DMS79 (cell line): ENCODE measurements around the gene EDRF1.
"Not testable (repeated sequence)": the region's sequence is repeated elsewhere in the genome, so short reads cannot be mapped to it uniquely, and the experiment has no call there.

Experiments used
- DNase-seq: peaks from one replicate; lab custom pipeline; 2025; lab: John Stamatoyannopoulos, UW

Gene EDRF1

DNA sequence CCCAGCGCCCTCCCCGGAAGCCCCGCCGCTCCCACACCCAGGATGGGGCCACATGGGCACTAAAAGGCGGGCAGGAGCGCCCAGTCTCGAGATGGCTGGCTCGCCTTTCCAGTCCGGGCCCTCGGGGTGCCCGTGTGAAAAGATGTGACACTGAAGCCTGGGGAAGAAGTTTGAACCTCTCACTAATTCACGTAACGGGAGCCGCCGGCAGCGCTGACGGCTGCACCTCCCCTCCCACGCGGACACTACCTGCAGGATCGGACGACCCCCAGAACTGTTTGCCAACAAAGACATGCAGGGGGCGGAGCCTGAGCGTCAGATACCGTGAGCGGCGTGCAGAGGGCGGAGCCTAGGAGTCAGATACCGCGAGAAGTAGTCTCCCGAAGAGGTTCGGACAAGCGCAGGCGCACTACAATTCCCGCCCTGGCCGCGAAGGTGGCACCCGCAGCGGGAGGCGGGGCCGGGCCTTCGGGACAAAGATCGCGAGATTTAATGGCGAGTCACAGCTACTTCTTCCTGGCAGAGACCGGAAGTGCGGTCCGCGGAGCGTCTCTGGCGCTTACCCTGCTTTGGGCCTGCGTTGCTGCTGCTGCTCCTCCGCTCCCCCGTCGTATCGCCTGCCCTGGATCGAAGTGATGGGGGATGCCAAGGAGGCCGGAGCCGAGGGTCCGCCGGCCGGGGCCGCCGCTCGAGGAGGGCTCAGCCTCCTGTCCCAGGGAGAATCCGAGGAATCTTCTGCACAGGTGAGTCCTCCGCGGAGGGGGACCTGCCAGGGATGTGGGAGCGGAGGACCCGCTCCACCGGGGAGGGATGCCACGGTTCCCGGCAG is at the start of gene EDRF1:
Gene EDRF1 (plus strand): TSS at position 537 of the 829 bp plus-strand sequence. CDS start 99 bp downstream, at position 636.
- peak; percentile 67 for DNase-seq

DNA sequence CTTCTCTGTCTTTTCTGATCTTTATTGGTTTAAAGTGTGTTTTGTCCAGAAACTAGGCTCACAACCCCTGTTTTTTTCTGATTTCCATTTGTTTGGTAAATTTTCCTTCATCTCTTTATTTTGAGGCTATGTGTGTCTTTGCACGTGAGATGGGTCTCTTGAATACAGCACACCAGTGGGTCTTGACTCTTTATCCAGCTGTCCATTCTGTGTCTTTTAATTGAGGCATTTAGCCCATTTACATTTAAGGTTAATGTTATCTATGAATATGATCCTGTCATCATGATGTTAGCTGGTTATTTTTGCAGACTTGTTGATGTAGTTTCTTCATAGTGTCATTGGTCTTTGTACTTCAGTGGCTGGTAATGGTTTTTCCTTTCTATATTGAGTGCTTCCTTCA is 46.6 kb upstream of the EDRF1 start:
- no peak for DNase-seq

DNA sequence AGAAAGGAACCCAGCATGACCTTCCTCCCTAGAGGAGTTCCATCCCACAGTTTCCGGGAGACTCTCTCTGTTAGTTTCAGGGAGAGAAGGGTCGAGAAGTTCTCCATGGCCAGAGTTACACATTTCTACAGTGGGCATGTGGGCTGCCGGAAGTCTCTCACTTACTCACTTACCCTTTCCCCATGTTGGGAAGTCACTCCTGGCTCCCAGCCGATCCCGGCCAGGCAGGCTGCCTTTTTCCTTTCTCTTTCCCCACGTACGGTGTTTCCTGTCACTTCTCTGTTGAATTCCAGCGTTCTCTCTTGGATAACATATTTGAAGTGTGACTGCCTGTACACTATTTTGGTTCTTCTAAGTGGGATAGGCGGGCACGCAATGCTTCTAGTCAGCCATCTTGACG is 40.1 kb upstream of the EDRF1 start:
- no peak for DNase-seq

DNA sequence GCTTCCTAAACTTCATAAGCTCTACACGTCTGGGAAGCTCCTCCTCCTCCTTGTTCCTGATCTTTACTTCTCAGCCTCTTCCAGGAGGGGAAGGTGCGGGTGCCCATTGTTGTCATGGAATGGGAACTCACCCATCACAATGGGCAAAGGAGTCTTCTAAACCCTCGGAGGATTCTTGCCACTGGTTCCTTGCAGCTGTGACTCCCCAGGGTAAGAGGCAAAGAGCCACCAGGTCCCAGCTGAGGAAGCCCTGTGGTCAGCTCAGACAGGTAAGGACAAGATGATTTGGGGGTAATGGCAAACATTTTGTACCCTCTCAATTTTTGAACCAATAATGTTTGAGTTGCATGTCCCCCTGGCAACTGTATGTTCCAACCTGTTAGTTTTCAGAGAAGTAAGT is 36.4 kb upstream of the EDRF1 start, which contains the start of gene TEX36:
Gene TEX36 (minus strand): TSS at position 101 of the 400 bp plus-strand sequence. CDS start 174 bp downstream, outside the sequence.
- DNase-seq = no peak

- no peak for DNase-seq
Observed at GRCh38 chr10:125683821-125684220, 35.7 kb upstream of the EDRF1 start.

- DNase-seq = no peak
Observed at GRCh38 chr10:125684581-125684980, 34.9 kb upstream of the EDRF1 start.

GRCh38 chr10:125687507-125688185 is 31.9 kb upstream of the EDRF1 start:
- no peak for DNase-seq

- no peak for DNase-seq
Observed at GRCh38 chr10:125689955-125690569, 29.4 kb upstream of the EDRF1 start.

DNA sequence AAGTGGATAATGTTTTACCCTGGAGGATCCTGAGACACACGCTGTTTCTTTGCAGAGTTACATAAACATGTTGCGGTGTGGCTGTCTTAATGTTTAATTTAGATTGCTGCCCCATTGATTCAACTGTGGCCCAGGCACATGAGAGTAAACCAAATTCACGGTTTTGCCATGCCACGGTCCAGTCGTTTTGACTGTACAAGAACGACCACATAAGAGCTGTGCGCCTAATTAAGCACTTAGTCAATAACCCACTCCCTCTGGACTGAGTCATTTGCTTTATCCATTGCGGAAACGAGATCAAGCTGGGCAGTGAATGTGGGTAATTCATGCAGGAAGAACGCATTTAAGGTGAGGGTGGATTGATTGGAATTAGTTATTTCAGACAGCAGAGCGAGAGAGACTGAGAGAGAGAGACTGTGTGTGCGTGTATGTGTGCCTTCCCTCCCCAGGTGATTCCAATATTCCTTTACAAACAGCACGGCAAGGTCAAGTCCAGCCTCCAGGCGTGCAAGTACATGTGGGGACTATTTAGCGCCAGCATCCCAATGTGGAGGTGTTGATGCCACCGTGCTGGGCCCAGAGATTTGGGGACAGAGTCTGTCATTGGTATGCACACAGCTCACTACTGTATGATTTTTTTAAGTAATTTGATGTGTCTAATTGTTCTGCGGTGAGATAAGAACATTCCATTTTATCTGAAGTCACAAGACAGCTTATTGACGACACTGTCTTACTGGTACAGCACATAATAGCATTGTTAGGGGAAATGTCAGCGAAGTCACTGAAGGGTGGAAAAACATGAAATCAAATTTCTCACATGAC is 28.1 kb upstream of the EDRF1 start:
- DNase-seq = peak; percentile 67

DNA sequence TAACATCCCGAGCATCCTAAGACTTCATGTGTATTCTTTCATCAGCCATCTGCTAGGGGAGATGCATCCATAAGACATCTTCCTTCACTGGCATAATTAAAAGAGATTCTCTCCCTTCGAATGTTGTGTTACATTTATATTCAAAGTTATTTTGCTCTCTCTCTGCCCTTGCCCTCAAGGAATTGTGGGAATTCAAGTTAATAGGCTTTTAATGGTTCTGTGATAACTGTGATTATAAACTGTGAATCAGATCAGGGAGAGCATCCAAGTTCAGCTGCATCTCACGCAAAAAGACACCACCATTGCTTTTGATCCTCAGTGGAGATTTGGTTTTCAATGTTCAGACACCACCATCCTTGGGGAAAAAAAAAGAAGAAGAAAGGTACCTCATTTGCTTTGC is 27.3 kb upstream of the EDRF1 start:
- DNase-seq = no peak

- DNase-seq = no peak
Observed at GRCh38 chr10:125692601-125693523, 26.6 kb upstream of the EDRF1 start.

DNA sequence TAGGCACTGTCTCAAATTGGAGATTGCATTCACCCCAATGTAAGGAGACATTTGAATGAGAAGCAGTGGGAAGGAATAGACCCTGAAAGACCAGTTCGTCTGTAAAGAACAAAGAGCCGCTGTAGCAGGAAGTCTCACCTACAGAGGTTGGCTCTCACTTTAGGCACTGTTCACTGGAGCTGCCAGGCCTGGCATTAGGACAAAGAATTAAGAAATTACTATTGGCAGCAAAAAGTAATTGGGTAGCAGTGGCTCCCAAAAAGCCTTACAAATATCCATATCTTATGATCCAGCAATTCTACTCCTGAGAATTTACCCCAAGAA is 26.0 kb upstream of the EDRF1 start:
- DNase-seq = no peak

DNA sequence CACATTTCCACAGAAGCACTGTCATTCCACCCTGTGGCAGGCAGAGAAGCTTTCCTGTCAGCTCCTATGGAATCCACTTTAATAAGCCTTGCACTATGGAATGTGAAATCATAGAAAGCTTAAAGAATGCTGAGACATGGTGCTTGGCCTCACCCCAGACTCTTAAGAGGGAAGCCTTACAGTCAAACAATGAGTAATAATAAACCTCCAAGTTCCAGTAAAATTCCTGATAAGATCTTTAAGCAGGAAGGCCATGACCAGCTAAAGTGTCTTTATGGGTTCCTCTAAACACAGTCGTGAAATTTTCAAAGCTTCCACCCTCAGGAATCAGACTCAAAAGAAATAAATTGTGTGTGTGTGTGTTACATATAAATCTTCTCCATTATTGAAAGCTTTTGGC is 24.6 kb upstream of the EDRF1 start:
- DNase-seq = no peak

GRCh38 chr10:125696884-125697283 is 22.6 kb upstream of the EDRF1 start:
- not testable (repeated sequence) for DNase-seq

DNA sequence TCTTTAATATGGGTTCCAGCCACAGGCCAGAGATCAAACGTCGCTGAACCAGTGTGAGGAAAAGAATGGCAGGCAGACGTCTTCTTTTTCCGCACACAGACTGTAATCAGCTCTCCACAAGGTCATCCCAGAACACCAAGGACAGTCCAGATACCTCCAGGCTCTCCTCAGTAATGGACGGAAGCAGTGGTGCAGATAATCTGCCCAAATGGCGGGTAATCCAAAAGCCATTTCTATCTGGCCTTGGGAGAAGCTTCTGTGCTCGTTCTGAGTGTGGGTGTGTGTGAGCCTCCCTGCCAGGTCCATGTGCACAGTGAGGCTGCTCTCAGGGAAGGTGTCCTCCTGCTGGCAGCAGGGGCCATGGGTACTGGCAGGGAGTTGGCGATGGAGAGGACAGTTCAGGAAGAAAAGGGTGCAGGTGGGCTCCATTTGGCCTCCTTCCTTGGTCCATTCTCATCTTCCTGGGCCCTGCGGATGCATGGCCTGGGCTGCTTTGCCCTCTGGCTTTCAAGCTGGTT is 21.0 kb upstream of the EDRF1 start:
- no peak for DNase-seq

DNA sequence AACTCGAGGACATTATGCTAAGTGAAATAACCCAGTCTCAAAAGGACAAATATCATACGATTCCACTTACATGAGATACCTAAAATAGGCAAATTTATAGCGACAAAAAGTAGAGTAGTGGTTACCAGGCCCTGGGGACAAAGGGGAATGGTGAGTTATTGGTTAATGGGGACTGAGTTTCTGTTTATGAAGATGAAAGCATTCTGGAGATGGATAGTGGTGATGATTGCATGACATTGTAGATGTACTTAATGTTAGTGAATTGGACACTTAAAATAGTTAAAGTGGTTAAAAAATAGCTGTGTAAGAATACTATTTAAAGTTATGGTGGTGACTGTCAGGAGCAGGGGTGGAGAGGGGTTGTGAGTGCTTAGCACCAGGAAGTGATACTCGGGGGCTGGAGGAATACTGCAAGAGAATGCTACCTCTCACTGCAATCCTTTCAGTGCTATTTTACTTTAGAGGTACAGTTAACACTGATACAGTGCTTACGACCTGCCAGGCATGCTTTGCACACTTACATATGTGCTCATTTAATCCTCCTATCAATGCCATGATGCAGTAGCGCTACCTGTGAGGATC is 19.9 kb upstream of the EDRF1 start:
- DNase-seq = no peak

GRCh38 chr10:125700355-125700911 is 19.1 kb upstream of the EDRF1 start:
- no peak for DNase-seq

DNA sequence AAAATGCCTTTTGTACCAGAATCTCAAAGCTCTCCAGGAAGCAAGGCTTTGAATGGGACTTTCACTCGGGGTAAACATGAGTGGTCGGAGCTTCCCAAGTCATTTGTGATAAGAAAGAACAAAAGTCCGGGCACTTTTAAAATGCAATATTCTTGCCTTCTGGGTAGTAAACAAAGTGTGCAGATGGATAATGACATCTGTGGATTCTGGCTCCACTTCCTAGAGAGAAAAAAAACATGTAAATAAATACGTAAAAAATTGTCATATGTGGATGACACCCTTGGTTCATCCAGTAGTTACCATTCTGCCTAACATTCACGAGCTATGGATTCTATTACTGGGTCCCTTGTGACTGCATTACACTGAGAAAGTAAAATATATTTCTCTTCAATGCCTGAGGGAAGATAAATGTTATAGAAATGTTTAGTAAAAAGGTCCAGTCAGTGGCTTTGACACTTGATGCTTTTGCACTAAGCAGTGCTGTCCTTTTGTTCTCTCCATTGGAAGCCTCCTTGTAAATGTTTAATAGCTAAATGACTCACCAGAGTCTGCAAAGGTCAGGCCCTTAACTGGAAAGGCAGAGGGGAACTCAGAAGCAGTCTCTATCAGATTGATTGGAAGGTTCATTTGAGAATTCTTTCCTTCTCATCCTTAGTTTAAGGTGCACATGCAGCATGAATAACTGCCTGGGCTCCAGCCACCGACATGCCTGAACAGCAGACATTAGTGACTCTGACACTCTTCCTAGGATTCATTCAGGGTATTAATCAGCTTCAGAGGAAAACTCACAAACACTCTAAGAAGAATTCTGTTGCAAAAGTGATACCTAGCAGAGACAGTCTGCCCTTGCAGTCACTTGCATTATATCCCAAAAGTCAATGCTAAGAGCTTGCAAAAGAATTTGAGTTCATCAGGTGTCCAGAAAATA is 11.7 kb upstream of the EDRF1 start:
- DNase-seq = no peak

DNA sequence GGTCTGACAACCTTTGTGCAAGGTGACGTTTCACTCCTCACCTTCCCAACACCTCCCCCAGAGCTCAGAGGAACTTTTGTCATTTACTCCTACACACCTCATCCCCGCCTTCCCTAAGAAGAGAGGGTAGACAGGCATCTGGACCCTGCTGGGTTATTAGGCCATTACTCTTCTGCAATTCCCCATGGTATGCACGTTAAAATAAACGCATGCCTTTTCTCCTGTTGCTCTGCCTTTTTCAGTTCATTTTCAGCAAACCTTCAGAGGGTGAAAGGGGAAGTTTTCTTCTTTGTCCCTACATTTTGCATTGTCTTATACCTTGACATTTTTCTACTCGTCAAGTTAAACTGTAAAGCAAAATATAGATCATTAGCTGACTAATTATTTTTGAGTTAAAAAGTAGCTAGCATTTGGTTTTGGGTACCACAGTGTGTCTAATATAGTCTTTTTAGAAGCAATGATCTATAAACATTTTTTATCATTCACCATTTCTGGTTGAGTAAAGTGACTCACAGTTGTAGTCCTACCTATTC is 10.5 kb upstream of the EDRF1 start:
- DNase-seq = no peak
